MCF 10A (cell line): Measurements from ENCODE around the gene ZMIZ1. TPM values are rescaled to one million over a fixed set of nuclear protein-coding genes. Genes with fewer than 3 reads are reported as not detected.

ENCODE experiments used
- BruUV-seq: library from RNA; stranded (reverse); fragments of 400-500 nt; replicated peaks from 2 replicates; lab custom pipeline; 2021; lab: Mats Ljungman, UMichigan
- CTCF ChIA-PET: fragments of 300-600 bp; sonication (Branson Sonifier 250); formaldehyde crosslinking; extraction: SDS; loops from one replicate; lab custom pipeline; 2021; ENCODE audit warnings: antibody characterized with exemption, inconsistent platforms; lab: Yijun Ruan, JAX
- POLR2A ChIA-PET: fragments of 300-600, 350-650 bp; sonication (Branson Sonifier 250); formaldehyde crosslinking; extraction: SDS; loops from one replicate; lab custom pipeline; 2020; ENCODE audit warnings: antibody characterized with exemption, inconsistent platforms; lab: Yijun Ruan, JAX
- DNase-seq: peaks from one replicate; pipeline ENCODE4 v3.0.0-alpha.2; 2018; ENCODE audit not compliant: unreplicated experiment
- H3K27ac Mint-ChIP-seq: one replicate; pipeline ENCODE4 v1.8.0; 2022; ENCODE audit warnings: mild to moderate bottlenecking, low read depth, mixed read lengths; ENCODE audit not compliant: unreplicated experiment
- H3K27me3 Mint-ChIP-seq: one replicate; pipeline ENCODE4 v1.8.0; 2022; ENCODE audit warnings: mixed read lengths; ENCODE audit not compliant: insufficient read depth, unreplicated experiment
- H3K36me3 Mint-ChIP-seq: one replicate; pipeline ENCODE4 v1.8.0; 2022; ENCODE audit warnings: mild to moderate bottlenecking, moderate library complexity, mixed read lengths; ENCODE audit not compliant: insufficient read depth, unreplicated experiment
- H3K4me1 Mint-ChIP-seq: one replicate; pipeline ENCODE4 v1.8.0; 2022; ENCODE audit warnings: mixed read lengths; ENCODE audit not compliant: insufficient read depth, unreplicated experiment
- H3K4me3 Mint-ChIP-seq: one replicate; pipeline ENCODE4 v1.8.0; 2022; ENCODE audit warnings: mild to moderate bottlenecking, moderate library complexity, mixed read lengths; ENCODE audit not compliant: unreplicated experiment
- H3K9me3 Mint-ChIP-seq: one replicate; pipeline ENCODE4 v1.8.0; 2022; ENCODE audit warnings: mixed read lengths; ENCODE audit not compliant: unreplicated experiment
- CTCF ChIP-seq: fragments of 200-600 bp; IDR thresholded peaks from one replicate; pipeline ENCODE4 v1.8.0; 2022; ENCODE audit warnings: antibody characterized with exemption, mild to moderate bottlenecking; ENCODE audit not compliant: unreplicated experiment
- intact Hi-C: fragments of 100-400 bp; cut with micrococcal nuclease; formaldehyde crosslinking; loops from 2 replicates; pipeline ENCODE4 v1.14.1; 2022
- total RNA-seq: library from RNA; stranded (reverse); gene quantifications from 2 replicates; pipeline ENCODE4 v1.2.3, GENCODE V29; 2022

The ZMIZ1 gene
- total RNA-seq, 1 experiment from 2014 or later, result 15.5 TPM

- TF ChIP-seq CTCF, result no peak
- POLR2A ChIA-PET, result no interaction called here
- H3K27ac Mint-ChIP-seq, result no peak overlapping the region
These were observed 69.8 kb downstream of the ZMIZ1 start for GRCh38 chr10:79138449-79139123.

GRCh38 chr10:79139124-79139835 is 70.5 kb downstream of the ZMIZ1 start:
- Mint-ChIP-seq H3K4me3 (no peak overlapping the region), H3K27me3 (no peaks in the 10 kb centered on the region), H3K4me1 (peaks cover 16% of the 10 kb centered on the region), H3K9me3 (no peaks in the 10 kb centered on the region), H3K36me3 (peaks cover 21% of the 10 kb centered on the region), H3K27ac (no peak overlapping the region)
- TF ChIP-seq CTCF, result no peak
- no TSS peak for BruUV-seq
- intact Hi-C loops, result no loop called here
- ChIA-PET CTCF (interaction anchor here (1.3 kb wide), 1 partner anchor 12 kb away, joined by 3 read pairs; no protein-coding TSS in a partner anchor), POLR2A (no interaction called here)
- no peak for DNase-seq

More at GRCh38 chr10:79138449-79139123, 69.8 kb downstream of the ZMIZ1 start:
- no TSS peak for BruUV-seq
- H3K27me3 Mint-ChIP-seq, result no peaks in the 10 kb centered on the region
- CTCF ChIA-PET, result interaction anchor here (1.3 kb wide), 1 partner anchor 11 kb away, joined by 3 read pairs; no protein-coding TSS in a partner anchor
- DNase-seq, result no peak
- no peaks in the 10 kb centered on the region for H3K9me3 Mint-ChIP-seq
- intact Hi-C loops, result no loop called here
- no peak overlapping the region for H3K4me3 Mint-ChIP-seq
- peaks cover 21% of the 10 kb centered on the region for H3K36me3 Mint-ChIP-seq
- peaks cover 16% of the 10 kb centered on the region for H3K4me1 Mint-ChIP-seq

- TF ChIP-seq CTCF, result no peak
- no peaks in the 10 kb centered on the region for H3K27me3 Mint-ChIP-seq
- intact Hi-C loops, result no loop called here
- BruUV-seq, result no TSS peak
- ChIA-PET POLR2A (no interaction called here), CTCF (no interaction called here)
- DNase-seq, result no peak
- no peak overlapping the region for H3K4me3 Mint-ChIP-seq
- H3K36me3 Mint-ChIP-seq, result peaks cover 23% of the 10 kb centered on the region
- H3K9me3 Mint-ChIP-seq, result no peaks in the 10 kb centered on the region
- no peak overlapping the region for H3K27ac Mint-ChIP-seq
- peaks cover 23% of the 10 kb centered on the region for H3K4me1 Mint-ChIP-seq
These were observed 71.5 kb downstream of the ZMIZ1 start for GRCh38 chr10:79140085-79140793.

GRCh38 chr10:79140855-79141254 is 72.1 kb downstream of the ZMIZ1 start:
- H3K27me3 Mint-ChIP-seq, result no peaks in the 10 kb centered on the region
- H3K36me3 Mint-ChIP-seq, result peaks cover 24% of the 10 kb centered on the region
- ChIA-PET CTCF (no interaction called here), POLR2A (no interaction called here)
- no peaks in the 10 kb centered on the region for H3K9me3 Mint-ChIP-seq
- H3K4me3 Mint-ChIP-seq, result no peak overlapping the region
- TF ChIP-seq CTCF, result no peak
- peaks cover 23% of the 10 kb centered on the region for H3K4me1 Mint-ChIP-seq
- H3K27ac Mint-ChIP-seq, result no peak overlapping the region
- no peak for DNase-seq
- intact Hi-C loops, result no loop called here
- BruUV-seq, result no TSS peak
